Activated CD8-positive, alpha-beta memory T cell treated with anti-CD3 and anti-CD28 coated beads, Interleukin-2, amount 10 ng/mL, durations not matched to agents 7 days and 5 days (primary cell): ENCODE results near the gene ABCA10. TPM values are rescaled to one million over a fixed set of nuclear protein-coding genes. Genes with fewer than 3 reads are reported as not detected.
"Not testable (repeated sequence)": the region's sequence is repeated elsewhere in the genome, so short reads cannot be mapped to it uniquely, and the experiment has no call there.

ENCODE experiments used
- ATAC-seq: fragments of 150-1000 bp; cut with Tn5 transposase; one replicate; pipeline ENCODE4 v1.10.0; 2021; ENCODE audit warnings: moderate library complexity
- CTCF ChIA-PET: fragments of 350-600 bp; sonication (Branson Sonifier 250); formaldehyde crosslinking; loops from one replicate; lab custom pipeline; 2021; ENCODE audit warnings: antibody characterized with exemption; lab: Charles Lee
- DNase-seq: peaks from one replicate; pipeline ENCODE4 v3.0.0-alpha.2; 2020
- H3K27ac Mint-ChIP-seq: one replicate; pipeline ENCODE4 v1.8.0; 2021; ENCODE audit warnings: mild to moderate bottlenecking, mixed read lengths
- H3K27me3 Mint-ChIP-seq: one replicate; pipeline ENCODE4 v1.8.0; 2021; ENCODE audit warnings: mixed read lengths
- H3K36me3 Mint-ChIP-seq: one replicate; pipeline ENCODE4 v1.8.0; 2021; ENCODE audit warnings: mild to moderate bottlenecking, mixed read lengths
- H3K4me1 Mint-ChIP-seq: one replicate; pipeline ENCODE4 v1.8.0; 2021; ENCODE audit warnings: mixed read lengths
- H3K4me3 Mint-ChIP-seq: one replicate; pipeline ENCODE4 v1.8.0; 2021; ENCODE audit warnings: mild to moderate bottlenecking, moderate library complexity, mixed read lengths
- H3K9me3 Mint-ChIP-seq: one replicate; pipeline ENCODE4 v1.8.0; 2022; ENCODE audit warnings: low read depth, mixed read lengths
- total RNA-seq, 2 experiments: library from RNA; stranded (reverse); gene quantifications; one replicate each; pipeline ENCODE4 v1.2.3, GENCODE V29; 2021

Gene ABCA10
- total RNA-seq, 2 experiments from 2014 or later, result 0.33 to 0.82 TPM

GRCh38 chr17:69218986-69219385 is 9.6 kb downstream of the ABCA10 start:
- ATAC-seq, result no peak
- Mint-ChIP-seq H3K4me3 (no peak overlapping the region), H3K36me3 (no peaks in the 10 kb centered on the region), H3K4me1 (peaks cover 6% of the 10 kb centered on the region), H3K9me3 (no peaks in the 10 kb centered on the region), H3K27ac (no peak overlapping the region), H3K27me3 (no peaks in the 10 kb centered on the region)
- CTCF ChIA-PET, result no interaction called here
- DNase-seq, result no peak

GRCh38 chr17:69213059-69213813 is 15.4 kb downstream of the ABCA10 start:
- no peak overlapping the region for H3K27ac Mint-ChIP-seq
- DNase-seq (no peak), ATAC-seq (no peak)
- no peaks in the 10 kb centered on the region for H3K27me3 Mint-ChIP-seq
- no peaks in the 10 kb centered on the region for H3K9me3 Mint-ChIP-seq
- CTCF ChIA-PET, result no interaction called here
- no peak overlapping the region for H3K4me3 Mint-ChIP-seq
- H3K36me3 Mint-ChIP-seq, result no peaks in the 10 kb centered on the region
- H3K4me1 Mint-ChIP-seq, result no peaks in the 10 kb centered on the region

GRCh38 chr17:69208640-69209039 is 20.0 kb downstream of the ABCA10 start:
- H3K4me1 Mint-ChIP-seq, result no peaks in the 10 kb centered on the region
- no peak overlapping the region for H3K4me3 Mint-ChIP-seq
- CTCF ChIA-PET, result no interaction called here
- H3K36me3 Mint-ChIP-seq, result no peaks in the 10 kb centered on the region
- DNase-seq (no peak), ATAC-seq (no peak)
- H3K27ac Mint-ChIP-seq, result no peak overlapping the region
- H3K9me3 Mint-ChIP-seq, result no peaks in the 10 kb centered on the region
- no peaks in the 10 kb centered on the region for H3K27me3 Mint-ChIP-seq

- ATAC-seq (no peak), DNase-seq (no peak)
- H3K4me3 Mint-ChIP-seq, result no peak overlapping the region
- H3K9me3 Mint-ChIP-seq, result no peaks in the 10 kb centered on the region
- H3K27me3 Mint-ChIP-seq, result no peaks in the 10 kb centered on the region
- H3K4me1 Mint-ChIP-seq, result no peaks in the 10 kb centered on the region
- CTCF ChIA-PET, result no interaction called here
- H3K36me3 Mint-ChIP-seq, result no peaks in the 10 kb centered on the region
- no peak overlapping the region for H3K27ac Mint-ChIP-seq
These were observed 21.5 kb downstream of the ABCA10 start for GRCh38 chr17:69207151-69207550.

- ATAC-seq, result no peak
- Mint-ChIP-seq H3K9me3 (no peaks in the 10 kb centered on the region), H3K4me3 (no peak overlapping the region), H3K36me3 (no peaks in the 10 kb centered on the region), H3K4me1 (no peaks in the 10 kb centered on the region), H3K27ac (no peak overlapping the region), H3K27me3 (no peaks in the 10 kb centered on the region)
- DNase-seq, result no peak
- CTCF ChIA-PET, result no interaction called here
These were observed 30.4 kb downstream of the ABCA10 start for GRCh38 chr17:69198238-69198637.

- H3K27me3 Mint-ChIP-seq, CTCF ChIA-PET, ATAC-seq, DNase-seq, H3K9me3 Mint-ChIP-seq, H3K36me3 Mint-ChIP-seq, H3K4me1 Mint-ChIP-seq, H3K4me3 Mint-ChIP-seq, H3K27ac Mint-ChIP-seq: not testable (repeated sequence)
These were observed 32.4 kb downstream of the ABCA10 start for GRCh38 chr17:69196105-69196653.

GRCh38 chr17:69192754-69193153 is 35.9 kb downstream of the ABCA10 start:
- H3K27ac Mint-ChIP-seq, result no peak overlapping the region
- no peak overlapping the region for H3K4me3 Mint-ChIP-seq
- no peaks in the 10 kb centered on the region for H3K27me3 Mint-ChIP-seq
- ATAC-seq (no peak), DNase-seq (no peak)
- no peaks in the 10 kb centered on the region for H3K4me1 Mint-ChIP-seq
- no peaks in the 10 kb centered on the region for H3K9me3 Mint-ChIP-seq
- CTCF ChIA-PET, result no interaction called here
- no peaks in the 10 kb centered on the region for H3K36me3 Mint-ChIP-seq

GRCh38 chr17:69188796-69189195 is 39.8 kb downstream of the ABCA10 start:
- Mint-ChIP-seq H3K4me3 (no peak overlapping the region), H3K36me3 (no peaks in the 10 kb centered on the region), H3K27ac (no peak overlapping the region), H3K4me1 (no peaks in the 10 kb centered on the region), H3K9me3 (no peaks in the 10 kb centered on the region), H3K27me3 (no peaks in the 10 kb centered on the region)
- DNase-seq (no peak), ATAC-seq (no peak)
- CTCF ChIA-PET, result no interaction called here

GRCh38 chr17:69188064-69188463 is 40.6 kb downstream of the ABCA10 start:
- ATAC-seq (no peak), DNase-seq (no peak)
- H3K9me3 Mint-ChIP-seq, result no peaks in the 10 kb centered on the region
- no peak overlapping the region for H3K27ac Mint-ChIP-seq
- CTCF ChIA-PET, result no interaction called here
- H3K27me3 Mint-ChIP-seq, result no peaks in the 10 kb centered on the region
- H3K4me1 Mint-ChIP-seq, result no peaks in the 10 kb centered on the region
- no peaks in the 10 kb centered on the region for H3K36me3 Mint-ChIP-seq
- H3K4me3 Mint-ChIP-seq, result no peak overlapping the region

GRCh38 chr17:69187294-69187693 is 41.3 kb downstream of the ABCA10 start:
- Mint-ChIP-seq H3K27ac (no peak overlapping the region), H3K9me3 (no peaks in the 10 kb centered on the region), H3K4me3 (no peak overlapping the region), H3K27me3 (no peaks in the 10 kb centered on the region), H3K4me1 (no peaks in the 10 kb centered on the region), H3K36me3 (no peaks in the 10 kb centered on the region)
- CTCF ChIA-PET, result no interaction called here
- DNase-seq (no peak), ATAC-seq (no peak)

- DNase-seq (no peak), ATAC-seq (no peak)
- no peak overlapping the region for H3K27ac Mint-ChIP-seq
- no peaks in the 10 kb centered on the region for H3K27me3 Mint-ChIP-seq
- H3K36me3 Mint-ChIP-seq, result no peaks in the 10 kb centered on the region
- H3K4me3 Mint-ChIP-seq, result no peak overlapping the region
- CTCF ChIA-PET, result no interaction called here
- H3K9me3 Mint-ChIP-seq, result no peaks in the 10 kb centered on the region
- H3K4me1 Mint-ChIP-seq, result no peaks in the 10 kb centered on the region
These were observed 49.2 kb downstream of the ABCA10 start for GRCh38 chr17:69179227-69179952.

- H3K36me3 Mint-ChIP-seq, result no peaks in the 10 kb centered on the region
- H3K27ac Mint-ChIP-seq, result no peak overlapping the region
- no peaks in the 10 kb centered on the region for H3K27me3 Mint-ChIP-seq
- ATAC-seq, result no peak
- no peak for DNase-seq
- CTCF ChIA-PET, result no interaction called here
- no peak overlapping the region for H3K4me3 Mint-ChIP-seq
- H3K4me1 Mint-ChIP-seq, result no peaks in the 10 kb centered on the region
- no peaks in the 10 kb centered on the region for H3K9me3 Mint-ChIP-seq
These were observed 52.2 kb downstream of the ABCA10 start for GRCh38 chr17:69176457-69176795.

GRCh38 chr17:69175625-69176456 is 52.8 kb downstream of the ABCA10 start:
- CTCF ChIA-PET, result no interaction called here
- no peaks in the 10 kb centered on the region for H3K36me3 Mint-ChIP-seq
- H3K4me1 Mint-ChIP-seq, result no peaks in the 10 kb centered on the region
- no peaks in the 10 kb centered on the region for H3K9me3 Mint-ChIP-seq
- no peak for ATAC-seq
- no peak for DNase-seq
- H3K27me3 Mint-ChIP-seq, result no peaks in the 10 kb centered on the region
- H3K27ac Mint-ChIP-seq, result no peak overlapping the region
- H3K4me3 Mint-ChIP-seq, result no peak overlapping the region
